ENCODE measurements around the gene INSYN2B. TPM values are rescaled to one million over a fixed set of nuclear protein-coding genes. Genes with fewer than 3 reads are reported as not detected.

The INSYN2B gene
- not detected for total RNA-seq

GRCh38 chr5:169980418-169981053 lies at the start of gene INSYN2B:
Gene INSYN2B (minus strand): TSS chr5:169980495. CDS start chr5:169883898, 96,597 bp downstream.
- no peak within 1 kb of the TSS for H3K27ac Mint-ChIP-seq
- H3K9me3 Mint-ChIP-seq (ENCODE audit: low read depth): no peaks in the 10 kb centered on the region
- peaks cover 25% of the 10 kb centered on the region for H3K36me3 Mint-ChIP-seq
- H3K4me1 Mint-ChIP-seq: peaks cover 5% of the 10 kb centered on the region
- H3K4me3 Mint-ChIP-seq: no peak within 1 kb of the TSS
- no peak for DNase-seq
- no peak for ATAC-seq
- H3K27me3 Mint-ChIP-seq: no peaks in the 10 kb centered on the region
- CTCF ChIA-PET: interaction anchor here (0.8 to 1.1 kb wide), 3 partner anchors 10 to 60 kb away, joined by 3 to 4 read pairs (median 3); no protein-coding TSS in a partner anchor

- H3K27ac Mint-ChIP-seq: no peak overlapping the region
- no peaks in the 10 kb centered on the region for H3K4me1 Mint-ChIP-seq
- CTCF ChIA-PET: interaction anchor here (1.2 kb wide), 1 partner anchor 37 kb away, joined by 3 read pairs; no protein-coding TSS in a partner anchor
- no peaks in the 10 kb centered on the region for H3K9me3 Mint-ChIP-seq (ENCODE audit: low read depth)
- H3K4me3 Mint-ChIP-seq: no peak overlapping the region
- ATAC-seq (no peak), DNase-seq (no peak)
- no peaks in the 10 kb centered on the region for H3K27me3 Mint-ChIP-seq
- H3K36me3 Mint-ChIP-seq: peaks cover 27% of the 10 kb centered on the region
These were observed 47.8 kb upstream of the INSYN2B start for GRCh38 chr5:170028124-170028523.

- Mint-ChIP-seq H3K36me3 (peaks cover 26% of the 10 kb centered on the region), H3K9me3 (ENCODE audit: low read depth) (no peaks in the 10 kb centered on the region), H3K27ac (no peak overlapping the region), H3K27me3 (no peaks in the 10 kb centered on the region), H3K4me3 (no peak overlapping the region), H3K4me1 (no peaks in the 10 kb centered on the region)
- ATAC-seq: no peak
- DNase-seq: no peak
- CTCF ChIA-PET: no interaction called here
These were observed 45.6 kb upstream of the INSYN2B start for GRCh38 chr5:170025853-170026252.

GRCh38 chr5:170021506-170021905 lies 41.2 kb upstream of the INSYN2B start:
- H3K4me1 Mint-ChIP-seq: no peaks in the 10 kb centered on the region
- no peak overlapping the region for H3K4me3 Mint-ChIP-seq
- DNase-seq (no peak), ATAC-seq (no peak)
- no peaks in the 10 kb centered on the region for H3K9me3 Mint-ChIP-seq (ENCODE audit: low read depth)
- H3K27ac Mint-ChIP-seq: no peak overlapping the region
- peaks cover 20% of the 10 kb centered on the region for H3K36me3 Mint-ChIP-seq
- CTCF ChIA-PET: no interaction called here
- no peaks in the 10 kb centered on the region for H3K27me3 Mint-ChIP-seq

GRCh38 chr5:170020423-170020822 lies 40.1 kb upstream of the INSYN2B start:
- no peak overlapping the region for H3K4me3 Mint-ChIP-seq
- no peak for DNase-seq
- ATAC-seq: no peak
- H3K27me3 Mint-ChIP-seq: no peaks in the 10 kb centered on the region
- no peaks in the 10 kb centered on the region for H3K9me3 Mint-ChIP-seq (ENCODE audit: low read depth)
- no peak overlapping the region for H3K27ac Mint-ChIP-seq
- no peaks in the 10 kb centered on the region for H3K4me1 Mint-ChIP-seq
- CTCF ChIA-PET: no interaction called here
- peaks cover 20% of the 10 kb centered on the region for H3K36me3 Mint-ChIP-seq

- H3K4me3 Mint-ChIP-seq: no peak overlapping the region
- H3K27me3 Mint-ChIP-seq: no peaks in the 10 kb centered on the region
- H3K36me3 Mint-ChIP-seq: peaks cover 16% of the 10 kb centered on the region
- CTCF ChIA-PET: no interaction called here
- no peaks in the 10 kb centered on the region for H3K9me3 Mint-ChIP-seq (ENCODE audit: low read depth)
- H3K4me1 Mint-ChIP-seq: no peaks in the 10 kb centered on the region
- DNase-seq: no peak
- no peak overlapping the region for H3K27ac Mint-ChIP-seq
- ATAC-seq: no peak
These were observed 32.3 kb upstream of the INSYN2B start for GRCh38 chr5:170012622-170013021.

GRCh38 chr5:170011751-170012150 lies 31.5 kb upstream of the INSYN2B start:
- DNase-seq (no peak), ATAC-seq (no peak)
- H3K4me3 Mint-ChIP-seq: no peak overlapping the region
- peaks cover 16% of the 10 kb centered on the region for H3K36me3 Mint-ChIP-seq
- H3K27me3 Mint-ChIP-seq: no peaks in the 10 kb centered on the region
- no peaks in the 10 kb centered on the region for H3K4me1 Mint-ChIP-seq
- no peaks in the 10 kb centered on the region for H3K9me3 Mint-ChIP-seq (ENCODE audit: low read depth)
- no peak overlapping the region for H3K27ac Mint-ChIP-seq
- CTCF ChIA-PET: no interaction called here

- DNase-seq (no peak), ATAC-seq (no peak)
- Mint-ChIP-seq H3K9me3 (ENCODE audit: low read depth) (no peaks in the 10 kb centered on the region), H3K4me1 (no peaks in the 10 kb centered on the region), H3K4me3 (no peak overlapping the region), H3K27me3 (no peaks in the 10 kb centered on the region), H3K36me3 (peaks cover 16% of the 10 kb centered on the region), H3K27ac (no peak overlapping the region)
- CTCF ChIA-PET: no interaction called here
These were observed 30.3 kb upstream of the INSYN2B start for GRCh38 chr5:170010595-170010994.

GRCh38 chr5:170008376-170008775 lies 28.1 kb upstream of the INSYN2B start:
- DNase-seq (no peak), ATAC-seq (no peak)
- no peak overlapping the region for H3K4me3 Mint-ChIP-seq
- H3K27ac Mint-ChIP-seq: no peak overlapping the region
- CTCF ChIA-PET: interaction anchor here (1.2 kb wide), 1 partner anchor 8 kb away, joined by 3 read pairs; no protein-coding TSS in a partner anchor
- no peaks in the 10 kb centered on the region for H3K27me3 Mint-ChIP-seq
- peaks cover 23% of the 10 kb centered on the region for H3K36me3 Mint-ChIP-seq
- peaks cover 1% of the 10 kb centered on the region for H3K9me3 Mint-ChIP-seq (ENCODE audit: low read depth)
- no peaks in the 10 kb centered on the region for H3K4me1 Mint-ChIP-seq

GRCh38 chr5:170006021-170006420 lies 25.7 kb upstream of the INSYN2B start:
- Mint-ChIP-seq H3K9me3 (ENCODE audit: low read depth) (peaks cover 1% of the 10 kb centered on the region), H3K4me3 (no peak overlapping the region), H3K27ac (no peak overlapping the region), H3K36me3 (peaks cover 35% of the 10 kb centered on the region), H3K27me3 (no peaks in the 10 kb centered on the region), H3K4me1 (no peaks in the 10 kb centered on the region)
- CTCF ChIA-PET: no interaction called here
- ATAC-seq (no peak), DNase-seq (no peak)

- H3K27ac Mint-ChIP-seq: no peak overlapping the region
- H3K9me3 Mint-ChIP-seq (ENCODE audit: low read depth): peaks cover 1% of the 10 kb centered on the region
- peaks cover 54% of the 10 kb centered on the region for H3K36me3 Mint-ChIP-seq
- H3K4me1 Mint-ChIP-seq: no peaks in the 10 kb centered on the region
- H3K4me3 Mint-ChIP-seq: no peak overlapping the region
- CTCF ChIA-PET: interaction anchor here (1.3 kb wide), 1 partner anchor 9 kb away, joined by 3 read pairs; no protein-coding TSS in a partner anchor
- DNase-seq: no peak
- ATAC-seq: no peak
- H3K27me3 Mint-ChIP-seq: no peaks in the 10 kb centered on the region
These were observed 19.9 kb upstream of the INSYN2B start for GRCh38 chr5:170000155-170000554.

- H3K9me3 Mint-ChIP-seq (ENCODE audit: low read depth): peaks cover 1% of the 10 kb centered on the region
- H3K27me3 Mint-ChIP-seq: no peaks in the 10 kb centered on the region
- peaks cover 55% of the 10 kb centered on the region for H3K36me3 Mint-ChIP-seq
These were observed 19.3 kb upstream of the INSYN2B start for GRCh38 chr5:169999621-170000020.

GRCh38 chr5:169997798-169998197 lies 17.5 kb upstream of the INSYN2B start:
- H3K27me3 Mint-ChIP-seq: no peaks in the 10 kb centered on the region
- DNase-seq (no peak), ATAC-seq (no peak)
- no peaks in the 10 kb centered on the region for H3K4me1 Mint-ChIP-seq
- no peak overlapping the region for H3K27ac Mint-ChIP-seq
- CTCF ChIA-PET: no interaction called here
- H3K4me3 Mint-ChIP-seq: no peak overlapping the region
- peaks cover 48% of the 10 kb centered on the region for H3K36me3 Mint-ChIP-seq
- H3K9me3 Mint-ChIP-seq (ENCODE audit: low read depth): no peaks in the 10 kb centered on the region

More at GRCh38 chr5:169999621-170000020, 19.3 kb upstream of the INSYN2B start:
- no peak overlapping the region for H3K4me3 Mint-ChIP-seq
- no peak for DNase-seq
- no peak overlapping the region for H3K27ac Mint-ChIP-seq
- no peak for ATAC-seq
- no peaks in the 10 kb centered on the region for H3K4me1 Mint-ChIP-seq
- CTCF ChIA-PET: interaction anchor here (1.3 kb wide), 1 partner anchor 10 kb away, joined by 3 read pairs; no protein-coding TSS in a partner anchor

GRCh38 chr5:169993485-169993790 lies 13.1 kb upstream of the INSYN2B start:
- no peaks in the 10 kb centered on the region for H3K27me3 Mint-ChIP-seq
- no peak for DNase-seq
- no peak overlapping the region for H3K4me3 Mint-ChIP-seq
- no peak overlapping the region for H3K27ac Mint-ChIP-seq
- ATAC-seq: no peak
- no peaks in the 10 kb centered on the region for H3K9me3 Mint-ChIP-seq (ENCODE audit: low read depth)
- H3K36me3 Mint-ChIP-seq: peaks cover 31% of the 10 kb centered on the region
- H3K4me1 Mint-ChIP-seq: no peaks in the 10 kb centered on the region
- CTCF ChIA-PET: interaction anchor here (1.5 kb wide), 1 partner anchor 13 kb away, joined by 3 read pairs; no protein-coding TSS in a partner anchor

Measured in activated CD8-positive, alpha-beta memory T cell treated with anti-CD3 and anti-CD28 coated beads, Interleukin-2, amount 10 ng/mL, durations not matched to agents 7 days and 5 days (primary cell).